ENCODE measurements around the gene CCDC197.

DNA sequence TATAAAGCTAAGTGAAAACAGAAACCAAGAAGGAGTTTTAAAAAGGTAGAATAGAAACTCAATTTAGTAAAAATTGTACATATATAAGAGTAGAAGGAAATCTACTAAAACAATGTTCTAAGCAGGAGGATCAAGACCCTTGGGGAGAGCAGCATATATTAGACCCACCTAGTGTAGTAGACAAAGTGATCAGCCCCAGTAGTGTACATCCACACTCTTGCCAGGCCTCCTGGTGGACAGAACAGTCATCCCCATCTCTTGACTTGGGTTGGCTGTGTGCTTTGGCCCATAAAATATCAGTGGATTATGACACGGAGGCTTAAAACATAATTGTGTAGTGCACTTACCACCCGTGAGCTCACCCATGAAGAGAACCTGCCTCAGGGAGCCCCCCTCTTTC lies 18.1 kb downstream of the CCDC197 start:
- no peak for TF ChIP-seq EZH2 (IDR thresholded peaks at IDR 0.05; ENCODE audit: borderline replicate concordance, insufficient read depth, low read depth, low read length, poor library complexity, severe bottlenecking)
- TF ChIP-seq, protein P1, sequence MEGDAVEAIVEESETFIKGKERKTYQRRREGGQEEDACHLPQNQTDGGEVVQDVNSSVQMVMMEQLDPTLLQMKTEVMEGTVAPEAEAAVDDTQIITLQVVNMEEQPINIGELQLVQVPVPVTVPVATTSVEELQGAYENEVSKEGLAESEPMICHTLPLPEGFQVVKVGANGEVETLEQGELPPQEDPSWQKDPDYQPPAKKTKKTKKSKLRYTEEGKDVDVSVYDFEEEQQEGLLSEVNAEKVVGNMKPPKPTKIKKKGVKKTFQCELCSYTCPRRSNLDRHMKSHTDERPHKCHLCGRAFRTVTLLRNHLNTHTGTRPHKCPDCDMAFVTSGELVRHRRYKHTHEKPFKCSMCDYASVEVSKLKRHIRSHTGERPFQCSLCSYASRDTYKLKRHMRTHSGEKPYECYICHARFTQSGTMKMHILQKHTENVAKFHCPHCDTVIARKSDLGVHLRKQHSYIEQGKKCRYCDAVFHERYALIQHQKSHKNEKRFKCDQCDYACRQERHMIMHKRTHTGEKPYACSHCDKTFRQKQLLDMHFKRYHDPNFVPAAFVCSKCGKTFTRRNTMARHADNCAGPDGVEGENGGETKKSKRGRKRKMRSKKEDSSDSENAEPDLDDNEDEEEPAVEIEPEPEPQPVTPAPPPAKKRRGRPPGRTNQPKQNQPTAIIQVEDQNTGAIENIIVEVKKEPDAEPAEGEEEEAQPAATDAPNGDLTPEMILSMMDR (IDR thresholded peaks at IDR 0.05) = no peak

All from B cell (primary cell).